ENCODE results near the gene PTPRN2. TPM values are rescaled to one million over a fixed set of nuclear protein-coding genes. Genes with fewer than 3 reads are reported as not detected.

PTPRN2 gene
- total RNA-seq, 2 experiments from 2014 or later, result 7.0 to 7.2 TPM

- Mint-ChIP-seq H3K4me1 (ENCODE audit: low read depth) (peaks cover 9% of the 10 kb centered on the region), H3K36me3 (ENCODE audit: low read depth) (no peaks in the 10 kb centered on the region), H3K4me3 (no peak overlapping the region), H3K27ac (no peak overlapping the region), H3K27me3 (ENCODE audit: low read depth) (no peaks in the 10 kb centered on the region), H3K9me3 (ENCODE audit: insufficient read depth) (no peaks in the 10 kb centered on the region)
- ATAC-seq (no peak), DNase-seq (no peak)
- POLR2A ChIA-PET, result no interaction called here
- CTCF ChIA-PET, result interaction anchor here (1.5 kb wide), 1 partner anchor 46 kb away, joined by 5 read pairs; no protein-coding TSS in a partner anchor
These were observed 758.7 kb downstream of the PTPRN2 start for GRCh38 chr7:157828881-157829280.

GRCh38 chr7:157828190-157828589, 759.4 kb downstream of the PTPRN2 start:
- ChIA-PET POLR2A (no interaction called here), CTCF (interaction anchor here (1.5 kb wide), 1 partner anchor 47 kb away, joined by 5 read pairs; no protein-coding TSS in a partner anchor)

GRCh38 chr7:157827863-157828160, 759.8 kb downstream of the PTPRN2 start:
- no peaks in the 10 kb centered on the region for H3K9me3 Mint-ChIP-seq (ENCODE audit: insufficient read depth)
- ChIA-PET CTCF (no interaction called here), POLR2A (no interaction called here)
- no peaks in the 10 kb centered on the region for H3K36me3 Mint-ChIP-seq (ENCODE audit: low read depth)
- H3K27me3 Mint-ChIP-seq (ENCODE audit: low read depth), result no peaks in the 10 kb centered on the region
- DNase-seq (no peak), ATAC-seq (no peak)
- no peak overlapping the region for H3K27ac Mint-ChIP-seq
- peaks cover 9% of the 10 kb centered on the region for H3K4me1 Mint-ChIP-seq (ENCODE audit: low read depth)
- no peak overlapping the region for H3K4me3 Mint-ChIP-seq

More at GRCh38 chr7:157828190-157828589, 759.4 kb downstream of the PTPRN2 start:
- peaks cover 9% of the 10 kb centered on the region for H3K4me1 Mint-ChIP-seq (ENCODE audit: low read depth)
- no peak for ATAC-seq
- no peaks in the 10 kb centered on the region for H3K9me3 Mint-ChIP-seq (ENCODE audit: insufficient read depth)
- no peak overlapping the region for H3K4me3 Mint-ChIP-seq
- no peaks in the 10 kb centered on the region for H3K27me3 Mint-ChIP-seq (ENCODE audit: low read depth)
- no peak for DNase-seq
- H3K27ac Mint-ChIP-seq, result no peak overlapping the region
- H3K36me3 Mint-ChIP-seq (ENCODE audit: low read depth), result no peaks in the 10 kb centered on the region

- H3K4me1 Mint-ChIP-seq (ENCODE audit: low read depth), result peaks cover 9% of the 10 kb centered on the region
- H3K9me3 Mint-ChIP-seq (ENCODE audit: insufficient read depth), result no peaks in the 10 kb centered on the region
- CTCF ChIA-PET, result no interaction called here
- ATAC-seq (peak; percentile 49), DNase-seq (no peak)
- no peak overlapping the region for H3K27ac Mint-ChIP-seq
- POLR2A ChIA-PET, result no interaction called here
- H3K36me3 Mint-ChIP-seq (ENCODE audit: low read depth), result no peaks in the 10 kb centered on the region
- no peak overlapping the region for H3K4me3 Mint-ChIP-seq
- no peaks in the 10 kb centered on the region for H3K27me3 Mint-ChIP-seq (ENCODE audit: low read depth)
These were observed 760.4 kb downstream of the PTPRN2 start for GRCh38 chr7:157827045-157827862.

- Mint-ChIP-seq H3K4me1 (ENCODE audit: low read depth) (peaks cover 9% of the 10 kb centered on the region), H3K27ac (no peak overlapping the region), H3K36me3 (ENCODE audit: low read depth) (no peaks in the 10 kb centered on the region), H3K4me3 (no peak overlapping the region), H3K27me3 (ENCODE audit: low read depth) (no peaks in the 10 kb centered on the region), H3K9me3 (ENCODE audit: insufficient read depth) (no peaks in the 10 kb centered on the region)
- no peak for DNase-seq
- no peak for ATAC-seq
- CTCF ChIA-PET, result no interaction called here
- POLR2A ChIA-PET, result no interaction called here
These were observed 761.1 kb downstream of the PTPRN2 start for GRCh38 chr7:157826566-157826965.

GRCh38 chr7:157825325-157825724, 762.3 kb downstream of the PTPRN2 start:
- H3K4me3 Mint-ChIP-seq, result no peak overlapping the region
- DNase-seq (no peak), ATAC-seq (no peak)
- no peaks in the 10 kb centered on the region for H3K27me3 Mint-ChIP-seq (ENCODE audit: low read depth)
- no peaks in the 10 kb centered on the region for H3K36me3 Mint-ChIP-seq (ENCODE audit: low read depth)
- ChIA-PET POLR2A (no interaction called here), CTCF (no interaction called here)
- H3K9me3 Mint-ChIP-seq (ENCODE audit: insufficient read depth), result no peaks in the 10 kb centered on the region
- no peak overlapping the region for H3K27ac Mint-ChIP-seq
- peaks cover 9% of the 10 kb centered on the region for H3K4me1 Mint-ChIP-seq (ENCODE audit: low read depth)

- CTCF ChIA-PET, result no interaction called here
These were observed 762.9 kb downstream of the PTPRN2 start for GRCh38 chr7:157824819-157825121.

GRCh38 chr7:157824011-157824818, 763.4 kb downstream of the PTPRN2 start:
- ATAC-seq (no peak), DNase-seq (no peak)
- no peaks in the 10 kb centered on the region for H3K9me3 Mint-ChIP-seq (ENCODE audit: insufficient read depth)
- H3K4me3 Mint-ChIP-seq, result no peak overlapping the region
- CTCF ChIA-PET, result no interaction called here
- POLR2A ChIA-PET, result no interaction called here
- H3K36me3 Mint-ChIP-seq (ENCODE audit: low read depth), result no peaks in the 10 kb centered on the region
- H3K27me3 Mint-ChIP-seq (ENCODE audit: low read depth), result no peaks in the 10 kb centered on the region
- no peak overlapping the region for H3K27ac Mint-ChIP-seq
- H3K4me1 Mint-ChIP-seq (ENCODE audit: low read depth), result peaks cover 9% of the 10 kb centered on the region

More at GRCh38 chr7:157824819-157825121, 762.9 kb downstream of the PTPRN2 start:
- DNase-seq (no peak), ATAC-seq (no peak)
- POLR2A ChIA-PET, result no interaction called here
- Mint-ChIP-seq H3K4me1 (ENCODE audit: low read depth) (peaks cover 9% of the 10 kb centered on the region), H3K27me3 (ENCODE audit: low read depth) (no peaks in the 10 kb centered on the region), H3K4me3 (no peak overlapping the region), H3K36me3 (ENCODE audit: low read depth) (no peaks in the 10 kb centered on the region), H3K9me3 (ENCODE audit: insufficient read depth) (no peaks in the 10 kb centered on the region), H3K27ac (no peak overlapping the region)

- POLR2A ChIA-PET, result no interaction called here
- no peaks in the 10 kb centered on the region for H3K36me3 Mint-ChIP-seq (ENCODE audit: low read depth)
- H3K9me3 Mint-ChIP-seq (ENCODE audit: insufficient read depth), result no peaks in the 10 kb centered on the region
- no peaks in the 10 kb centered on the region for H3K27me3 Mint-ChIP-seq (ENCODE audit: low read depth)
- DNase-seq, result no peak
- no peak for ATAC-seq
- H3K4me1 Mint-ChIP-seq (ENCODE audit: low read depth), result peaks cover 9% of the 10 kb centered on the region
- no peak overlapping the region for H3K4me3 Mint-ChIP-seq
- CTCF ChIA-PET, result no interaction called here
- no peak overlapping the region for H3K27ac Mint-ChIP-seq
These were observed 765.0 kb downstream of the PTPRN2 start for GRCh38 chr7:157822688-157823031.

- no peak for ATAC-seq
- Mint-ChIP-seq H3K4me3 (no peak overlapping the region), H3K36me3 (ENCODE audit: low read depth) (no peaks in the 10 kb centered on the region), H3K9me3 (ENCODE audit: insufficient read depth) (no peaks in the 10 kb centered on the region), H3K27me3 (ENCODE audit: low read depth) (no peaks in the 10 kb centered on the region), H3K4me1 (ENCODE audit: low read depth) (peaks cover 6% of the 10 kb centered on the region), H3K27ac (no peak overlapping the region)
- ChIA-PET POLR2A (no interaction called here), CTCF (no interaction called here)
- no peak for DNase-seq
These were observed 765.5 kb downstream of the PTPRN2 start for GRCh38 chr7:157821959-157822687.

- H3K36me3 Mint-ChIP-seq (ENCODE audit: low read depth), result no peaks in the 10 kb centered on the region
- POLR2A ChIA-PET, result no interaction called here
These were observed 766.8 kb downstream of the PTPRN2 start for GRCh38 chr7:157820796-157821195.

GRCh38 chr7:157819455-157819807, 768.2 kb downstream of the PTPRN2 start:
- Mint-ChIP-seq H3K27ac (no peak overlapping the region), H3K27me3 (ENCODE audit: low read depth) (no peaks in the 10 kb centered on the region), H3K4me3 (no peak overlapping the region), H3K36me3 (ENCODE audit: low read depth) (no peaks in the 10 kb centered on the region), H3K9me3 (ENCODE audit: insufficient read depth) (no peaks in the 10 kb centered on the region), H3K4me1 (ENCODE audit: low read depth) (no peaks in the 10 kb centered on the region)
- no peak for ATAC-seq
- CTCF ChIA-PET, result no interaction called here
- POLR2A ChIA-PET, result no interaction called here
- no peak for DNase-seq

More at GRCh38 chr7:157820796-157821195, 766.8 kb downstream of the PTPRN2 start:
- Mint-ChIP-seq H3K4me1 (ENCODE audit: low read depth) (no peaks in the 10 kb centered on the region), H3K27me3 (ENCODE audit: low read depth) (no peaks in the 10 kb centered on the region), H3K4me3 (no peak overlapping the region), H3K9me3 (ENCODE audit: insufficient read depth) (no peaks in the 10 kb centered on the region), H3K27ac (no peak overlapping the region)
- DNase-seq (no peak), ATAC-seq (no peak)
- CTCF ChIA-PET, result no interaction called here

All from activated CD8-positive, alpha-beta T cell treated with anti-CD3 and anti-CD28 coated beads, Interleukin-2, amount 10 ng/mL, durations not matched to agents 7 days and 5 days (primary cell).